Measurements from ENCODE around the gene REL. TPM values are rescaled to one million over a fixed set of nuclear protein-coding genes. Genes with fewer than 3 reads are reported as not detected.
"Not testable (repeated sequence)": the region's sequence is repeated elsewhere in the genome, so short reads cannot be mapped to it uniquely, and the experiment has no call there.

The REL gene
- total and polyA plus RNA-seq, 2 of the 4 experiments (the other 2 are of a cell fraction), result 1.3 to 4.3 TPM

DNA sequence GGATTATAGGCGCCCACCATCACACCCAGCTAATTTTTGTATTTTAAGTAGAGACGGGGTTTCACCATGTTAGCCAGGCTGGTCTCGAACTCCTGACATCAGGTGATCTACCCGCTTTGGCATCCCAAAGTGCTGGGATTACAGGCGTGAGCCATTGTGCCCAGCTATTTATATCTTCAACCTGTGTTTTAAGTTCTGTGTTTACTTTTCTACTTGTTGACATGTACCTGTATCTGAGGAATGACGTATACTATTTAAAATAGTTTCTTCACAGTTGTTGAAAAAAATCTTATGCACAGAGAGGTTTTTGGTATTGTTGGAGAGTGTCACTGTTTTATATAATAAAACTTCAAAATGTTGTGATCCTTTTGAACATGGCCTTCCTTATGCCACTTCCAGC lies 19.9 kb downstream of the REL start:
- H3K36me3 ChIP-seq (ENCODE audit: control insufficient read depth, insufficient read depth, low read length); H3K23ac ChIP-seq (ENCODE audit: low read depth, low read length); H2BK20ac ChIP-seq (ENCODE audit: low read depth, low read length); H3K4ac ChIP-seq (ENCODE audit: low read depth, low read length); BruUV-seq (replicated peaks); H4K20me1 ChIP-seq (ENCODE audit: insufficient read depth, low read length); DNase-seq; dilution Hi-C loops (cut with HindIII; ENCODE audit: low sequenced_read_pairs, unreplicated experiment); H3K14ac ChIP-seq (replicated peaks; ENCODE audit: low read depth, low read length); H3K4me1 ChIP-seq (ENCODE audit: control insufficient read depth, insufficient read depth, low read length); H4K91ac ChIP-seq (ENCODE audit: insufficient read depth, low read depth, low read length); H3K9me1 ChIP-seq (ENCODE audit: insufficient read depth, low read length); H3K27me3 ChIP-seq (ENCODE audit: control insufficient read depth, insufficient read depth, low read length); H2AFZ ChIP-seq (replicated peaks; ENCODE audit: low read length, poor library complexity); intact Hi-C loops (cut with micrococcal nuclease); H2AK9ac ChIP-seq (replicated peaks; ENCODE audit: low read depth, low read length, poor library complexity); H3K27ac ChIP-seq (ENCODE audit: insufficient read depth, low read length); H3K18ac ChIP-seq (ENCODE audit: low read depth, low read length); H2BK15ac ChIP-seq (ENCODE audit: low read depth, low read length); H3K79me1 ChIP-seq (ENCODE audit: low read depth in 1 of 2, low read length in 2 of 2); in situ Hi-C loops (cut with MboI; ENCODE audit: low sequenced_read_pairs); ATAC-seq (ENCODE audit: low read depth); H4K8ac ChIP-seq (ENCODE audit: low read depth in 2 of 2, low read length in 2 of 2); H3K56ac ChIP-seq (ENCODE audit: extremely low read depth, insufficient read depth, low read length); H2AK5ac ChIP-seq (ENCODE audit: low read depth, low read length); POLR2A ChIA-PET (ENCODE audit: unreplicated experiment); H2BK120ac ChIP-seq (ENCODE audit: low read depth, low read length); H3K9ac ChIP-seq (ENCODE audit: low read depth, low read length); CTCF ChIA-PET; H2BK5ac ChIP-seq (ENCODE audit: low read depth, low read length, poor library complexity, severe bottlenecking); H3K4me2 ChIP-seq (ENCODE audit: low read depth, low read length); H3K9me3 ChIP-seq (ENCODE audit: control insufficient read depth, insufficient read depth, low read length); H4K5ac ChIP-seq (ENCODE audit: low read depth, low read length); H3K4me3 ChIP-seq (ENCODE audit: insufficient read depth, low read depth, low read length): not testable (repeated sequence)
- 100% methylated on average over 1 of the region's 6 CpGs; no CpG with 5 or more reads in 1 of the 2 experiments for WGBS, 2 experiments (ENCODE audit: extremely low coverage in 2 of 2, insufficient read length in 1 of 2)

DNA sequence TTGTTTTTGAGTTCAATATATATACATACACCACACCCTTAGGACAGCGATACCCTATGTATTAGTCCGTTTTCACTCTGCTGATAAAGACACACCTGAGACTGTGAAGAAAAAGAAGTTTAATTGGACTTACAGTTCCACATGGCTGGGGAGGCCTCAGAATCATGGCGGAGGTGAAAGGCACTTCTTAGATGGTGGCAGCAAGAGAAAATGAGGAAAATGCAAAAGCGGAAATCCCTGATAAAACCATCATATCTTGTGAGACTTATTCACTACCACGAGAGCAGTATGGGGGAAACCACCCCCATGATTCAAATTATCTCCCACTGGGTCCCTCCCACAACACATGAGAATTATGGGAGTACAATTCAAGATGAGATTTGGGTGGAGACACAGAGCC lies 24.5 kb downstream of the REL start:
- H3K27ac ChIP-seq (ENCODE audit: insufficient read depth, low read length); H3K4ac ChIP-seq (ENCODE audit: low read depth, low read length); H2BK120ac ChIP-seq (ENCODE audit: low read depth, low read length); H3K4me3 ChIP-seq (ENCODE audit: insufficient read depth, low read depth, low read length); DNase-seq; in situ Hi-C loops (cut with MboI; ENCODE audit: low sequenced_read_pairs); H2BK20ac ChIP-seq (ENCODE audit: low read depth, low read length); H3K14ac ChIP-seq (replicated peaks; ENCODE audit: low read depth, low read length); H2AFZ ChIP-seq (replicated peaks; ENCODE audit: low read length, poor library complexity); H3K23ac ChIP-seq (ENCODE audit: low read depth, low read length); H4K20me1 ChIP-seq (ENCODE audit: insufficient read depth, low read length); H3K9me3 ChIP-seq (ENCODE audit: control insufficient read depth, insufficient read depth, low read length); H4K91ac ChIP-seq (ENCODE audit: insufficient read depth, low read depth, low read length); H3K27me3 ChIP-seq (ENCODE audit: control insufficient read depth, insufficient read depth, low read length); ATAC-seq (ENCODE audit: low read depth); CTCF ChIA-PET; dilution Hi-C loops (cut with HindIII; ENCODE audit: low sequenced_read_pairs, unreplicated experiment); H3K18ac ChIP-seq (ENCODE audit: low read depth, low read length); POLR2A ChIA-PET (ENCODE audit: unreplicated experiment); H4K8ac ChIP-seq (ENCODE audit: low read depth in 2 of 2, low read length in 2 of 2); H3K4me2 ChIP-seq (ENCODE audit: low read depth, low read length); H3K9me1 ChIP-seq (ENCODE audit: insufficient read depth, low read length); H2BK5ac ChIP-seq (ENCODE audit: low read depth, low read length, poor library complexity, severe bottlenecking); H3K79me1 ChIP-seq (ENCODE audit: low read depth in 1 of 2, low read length in 2 of 2); H4K5ac ChIP-seq (ENCODE audit: low read depth, low read length); H2AK9ac ChIP-seq (replicated peaks; ENCODE audit: low read depth, low read length, poor library complexity); intact Hi-C loops (cut with micrococcal nuclease); H2BK15ac ChIP-seq (ENCODE audit: low read depth, low read length); BruUV-seq (replicated peaks); H3K9ac ChIP-seq (ENCODE audit: low read depth, low read length); H3K4me1 ChIP-seq (ENCODE audit: control insufficient read depth, insufficient read depth, low read length); H3K56ac ChIP-seq (ENCODE audit: extremely low read depth, insufficient read depth, low read length); H3K36me3 ChIP-seq (ENCODE audit: control insufficient read depth, insufficient read depth, low read length); H2AK5ac ChIP-seq (ENCODE audit: low read depth, low read length): not testable (repeated sequence)
- no CpG with 5 or more reads among the region's 5 CpGs for WGBS, 2 experiments (ENCODE audit: extremely low coverage in 2 of 2, insufficient read length in 1 of 2)

All from IMR-90 (cell line).